RWPE1 (cell line): ENCODE results near the gene FCN1.

Experiments
- CTCF ChIA-PET: fragments of 350-600 bp; sonication (Branson Sonifier 250); formaldehyde crosslinking; extraction: SDS; loops from one replicate; lab custom pipeline; 2021; lab: Yijun Ruan, JAX
- POLR2A ChIA-PET: fragments of 400-600 bp; formaldehyde crosslinking; extraction: SDS; loops from one replicate; lab custom pipeline; 2020; ENCODE audit warnings: antibody characterized with exemption; ENCODE audit not compliant: low non-redundant PET; lab: Yijun Ruan, JAX
- DNase-seq: peaks from one replicate; pipeline ENCODE4 v3.0.0; 2012; ENCODE audit warnings: low spot score
- H3K27ac ChIP-seq: fragments of 450-650 bp; 2 replicates; pipeline ENCODE4 v1.5.1; 2017
- CTCF ChIP-seq: fragments of 450-650 bp; conservative IDR thresholded peaks from 2 replicates; pipeline ENCODE4 v1.5.1; 2017; ENCODE audit warnings: low read depth, mild to moderate bottlenecking

FCN1 gene

GRCh38 chr9:134955801-134956200 is 38.1 kb upstream of the FCN1 start:
- no peak overlapping the region for H3K27ac ChIP-seq
- POLR2A ChIA-PET: no interaction called here
- DNase-seq: no peak
- CTCF ChIA-PET: no interaction called here
- no peak for TF ChIP-seq CTCF

GRCh38 chr9:134955156-134955555 is 37.4 kb upstream of the FCN1 start:
- TF ChIP-seq CTCF: no peak
- POLR2A ChIA-PET: no interaction called here
- DNase-seq: no peak
- no peak overlapping the region for H3K27ac ChIP-seq
- CTCF ChIA-PET: no interaction called here

- TF ChIP-seq CTCF: no peak
- POLR2A ChIA-PET: no interaction called here
- no peak overlapping the region for H3K27ac ChIP-seq
- no peak for DNase-seq
- CTCF ChIA-PET: interaction anchor here (0.6 to 0.7 kb wide), 2 partner anchors 10 to 135 kb away, joined by 3 read pairs; partner anchors contain the start of gene OLFM1
These were observed 34.3 kb upstream of the FCN1 start for GRCh38 chr9:134951994-134952393.

GRCh38 chr9:134951461-134951860 is 33.7 kb upstream of the FCN1 start:
- no peak for DNase-seq
- CTCF ChIA-PET: interaction anchor here (0.6 to 0.7 kb wide), 2 partner anchors 10 to 136 kb away, joined by 3 read pairs; partner anchors contain the start of gene OLFM1
- no peak for TF ChIP-seq CTCF
- POLR2A ChIA-PET: no interaction called here
- no peak overlapping the region for H3K27ac ChIP-seq

GRCh38 chr9:134950386-134951210 is 32.9 kb upstream of the FCN1 start:
- DNase-seq: no peak
- POLR2A ChIA-PET: no interaction called here
- TF ChIP-seq CTCF: no peak
- no peak overlapping the region for H3K27ac ChIP-seq
- CTCF ChIA-PET: interaction anchor here (0.6 kb wide), 1 partner anchor 59 kb away, joined by 5 read pairs; no protein-coding TSS in a partner anchor

- POLR2A ChIA-PET: no interaction called here
- CTCF ChIA-PET: no interaction called here
- DNase-seq: no peak
- no peak for TF ChIP-seq CTCF
- H3K27ac ChIP-seq: no peak overlapping the region
These were observed 32.1 kb upstream of the FCN1 start for GRCh38 chr9:134949681-134950385.
